Stimulated activated CD4-positive, alpha-beta T cell treated with anti-CD3 and anti-CD28 coated beads, TNF-alpha, amount 100 ng/mL, for 48 hours (primary cell): Measurements from ENCODE around the gene CAMSAP3.

Source experiments
- DNase-seq, 3 donors: peaks; one replicate each; pipeline ENCODE4 v3.0.0-alpha.2; 2020; ENCODE audit warnings: low read depth in 3 of 3

CAMSAP3 gene

DNA sequence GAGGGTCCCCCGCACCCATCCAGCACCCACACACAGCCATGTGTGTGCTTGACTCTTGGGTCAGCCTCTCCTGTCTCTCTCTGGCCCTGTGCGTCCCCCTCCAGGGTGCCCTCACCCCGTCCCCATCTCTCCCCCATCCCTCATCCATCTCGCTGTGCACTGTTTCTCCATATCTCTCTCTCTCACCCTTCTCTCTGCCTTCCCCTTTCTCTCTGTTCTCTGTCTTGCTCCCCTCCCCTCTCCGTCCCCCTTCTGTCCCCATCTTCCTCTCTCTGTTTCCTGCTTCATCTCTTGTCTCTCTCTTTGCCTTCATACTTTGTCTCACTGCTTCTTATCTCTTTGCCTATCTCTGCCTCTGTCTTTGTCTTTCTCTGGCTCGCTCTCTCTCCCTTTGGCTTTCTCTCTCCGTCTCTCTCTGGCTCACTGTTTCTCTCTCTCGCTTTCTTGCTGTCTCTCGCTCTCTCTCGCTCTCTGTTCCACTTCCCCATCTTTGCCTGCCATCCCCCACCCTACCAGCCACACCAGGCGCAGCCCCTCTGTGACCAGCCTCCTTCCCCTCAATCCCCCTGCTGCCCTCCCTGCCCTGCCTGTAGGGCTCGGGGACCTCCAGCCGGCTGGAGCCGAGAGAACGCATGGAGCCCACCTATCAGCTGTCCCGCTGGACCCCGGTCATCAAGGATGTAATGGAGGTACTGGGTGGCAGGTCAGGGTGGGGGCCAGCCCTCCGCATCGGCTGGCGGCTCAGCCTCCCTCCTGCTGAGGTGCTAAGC is 50.2 kb downstream of the CAMSAP3 start:
- no peak for DNase-seq

DNA sequence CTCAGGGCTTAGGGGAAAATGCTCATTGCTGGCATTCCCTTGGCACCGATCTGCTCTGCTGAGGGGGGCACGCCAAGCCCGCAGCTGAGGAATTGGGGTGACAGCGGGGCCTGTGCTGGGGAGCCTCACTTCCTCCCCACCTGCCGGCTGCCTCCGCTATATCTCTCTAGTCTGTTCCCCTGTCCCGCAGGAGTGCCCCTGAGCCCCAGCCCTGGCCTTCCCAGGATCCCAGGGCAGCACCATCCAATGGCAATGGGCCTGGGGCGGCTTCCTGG is 50.7 kb downstream of the CAMSAP3 start:
- DNase-seq, result no peak

DNA sequence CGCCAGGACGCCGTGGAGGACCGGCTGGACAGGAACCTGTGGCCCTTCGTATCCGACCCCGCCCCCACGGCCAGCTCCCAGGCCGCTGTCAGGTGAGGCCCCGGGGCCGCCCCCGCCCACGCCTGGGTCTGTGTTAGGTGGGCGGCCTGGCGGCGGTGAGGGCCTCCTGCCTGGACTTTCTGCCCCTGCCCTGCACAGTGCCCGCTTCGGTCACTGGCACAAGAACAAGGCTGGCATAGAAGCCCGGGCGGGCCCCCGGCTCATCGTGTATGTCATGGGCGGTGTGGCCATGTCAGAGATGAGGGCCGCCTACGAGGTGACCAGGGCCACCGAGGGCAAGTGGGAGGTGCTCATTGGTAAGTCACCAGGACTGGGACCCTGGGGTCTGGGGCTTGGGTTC is 51.5 kb downstream of the CAMSAP3 start:
- no peak for DNase-seq

DNA sequence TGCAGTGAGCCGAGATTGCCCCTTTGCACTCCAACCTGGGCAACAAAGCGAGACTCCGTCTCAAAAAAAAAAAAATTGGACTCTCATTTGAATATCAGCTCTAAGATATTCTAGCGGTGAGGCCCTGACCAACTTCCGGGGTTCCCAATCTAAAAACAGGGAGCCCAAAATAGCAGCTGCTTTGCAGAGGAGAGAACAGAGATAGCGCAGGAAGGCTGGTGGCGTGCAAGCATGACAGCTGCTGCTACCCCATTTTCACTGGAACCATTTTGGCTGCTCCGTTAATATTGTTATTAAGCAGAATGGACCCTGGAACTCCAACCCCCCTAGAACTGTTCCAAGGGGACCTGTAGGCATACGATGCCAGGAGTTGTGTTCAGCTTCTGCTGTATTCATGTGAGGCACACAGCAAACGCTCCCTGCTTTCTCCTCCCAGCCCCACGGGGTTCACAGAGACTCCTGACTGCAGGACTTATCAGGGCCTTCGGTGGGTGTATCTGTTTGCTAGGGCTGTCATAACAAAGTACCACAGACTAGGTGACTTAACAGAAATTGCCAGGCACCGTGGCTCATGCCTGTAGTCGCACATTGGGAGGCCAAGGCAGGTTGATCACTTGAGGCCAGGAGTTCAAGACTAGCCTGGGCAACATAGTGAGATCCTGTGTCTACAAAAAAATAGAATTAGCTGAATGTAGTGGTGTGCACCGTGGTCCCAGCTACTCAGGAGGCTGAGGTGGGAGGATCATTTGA is 52.8 kb downstream of the CAMSAP3 start:
- DNase-seq, result no peak

DNA sequence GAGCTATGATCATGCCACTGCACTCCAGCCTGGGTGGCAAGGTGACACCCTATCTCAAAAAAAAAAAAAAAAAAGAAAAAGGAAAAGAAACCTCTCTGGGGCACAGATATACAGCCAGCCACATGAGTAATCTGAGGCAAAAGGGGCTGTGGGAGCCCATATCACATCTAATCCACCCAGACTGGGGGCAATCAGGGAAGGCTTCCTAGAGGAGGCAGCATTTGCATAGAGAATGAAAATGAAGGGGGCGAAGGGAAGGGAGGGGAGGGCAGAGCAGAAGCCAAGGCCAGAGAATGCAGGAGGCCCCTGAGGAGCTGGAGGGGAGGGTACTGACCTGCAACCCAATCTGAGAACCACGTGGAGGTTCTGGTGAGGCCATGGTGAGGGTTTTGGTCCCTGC is 54.5 kb downstream of the CAMSAP3 start:
- no peak for DNase-seq

DNA sequence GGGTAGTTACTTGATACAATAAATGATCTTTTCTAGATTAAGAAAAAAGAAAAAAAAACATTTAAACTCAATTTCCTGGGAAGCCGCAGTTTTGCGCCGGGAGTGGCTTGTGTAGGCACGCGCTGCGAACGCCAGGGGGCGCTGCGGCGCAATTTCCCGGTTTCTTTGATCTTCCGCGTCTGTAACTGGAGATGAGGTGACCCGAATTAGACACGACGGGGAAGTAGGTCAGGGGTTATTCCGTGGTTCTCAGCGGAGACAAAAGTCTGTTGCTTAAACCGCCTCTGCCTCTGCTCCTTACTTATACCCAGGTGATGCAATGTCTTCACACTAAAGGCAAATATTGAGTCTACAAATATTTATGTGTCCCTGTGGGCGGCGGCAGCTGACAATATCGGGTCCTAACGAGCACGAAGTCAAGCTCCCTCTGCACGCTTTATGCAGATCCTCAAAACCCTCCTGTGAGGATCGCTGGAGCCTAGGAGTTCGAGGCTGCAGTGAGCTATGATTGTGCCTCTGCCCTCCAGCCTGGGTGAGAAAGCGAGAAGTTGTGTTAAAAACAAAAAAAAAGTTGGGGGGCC is 56.5 kb downstream of the CAMSAP3 start:
- DNase-seq, result peak; percentile 71 to 83 (median 72)

DNA sequence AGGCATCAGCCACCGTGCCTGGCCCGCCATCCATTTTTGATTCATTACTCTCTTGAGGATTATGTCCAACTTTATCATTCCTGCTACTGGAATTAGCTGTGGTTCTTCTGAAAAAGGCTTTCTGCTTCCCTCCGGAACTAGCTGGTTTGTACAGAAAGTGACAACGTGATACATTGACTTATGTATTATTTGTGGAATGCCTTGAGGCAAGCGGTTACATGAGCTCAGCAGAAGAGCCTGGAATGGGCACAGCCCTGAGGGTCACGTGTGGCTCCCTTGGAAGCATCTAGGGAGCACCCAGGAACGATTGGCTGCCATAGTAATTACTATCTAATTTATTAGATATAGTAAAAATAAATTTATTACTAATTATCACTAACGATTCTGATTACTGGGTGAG is 58.7 kb downstream of the CAMSAP3 start:
- DNase-seq, result no peak

DNA sequence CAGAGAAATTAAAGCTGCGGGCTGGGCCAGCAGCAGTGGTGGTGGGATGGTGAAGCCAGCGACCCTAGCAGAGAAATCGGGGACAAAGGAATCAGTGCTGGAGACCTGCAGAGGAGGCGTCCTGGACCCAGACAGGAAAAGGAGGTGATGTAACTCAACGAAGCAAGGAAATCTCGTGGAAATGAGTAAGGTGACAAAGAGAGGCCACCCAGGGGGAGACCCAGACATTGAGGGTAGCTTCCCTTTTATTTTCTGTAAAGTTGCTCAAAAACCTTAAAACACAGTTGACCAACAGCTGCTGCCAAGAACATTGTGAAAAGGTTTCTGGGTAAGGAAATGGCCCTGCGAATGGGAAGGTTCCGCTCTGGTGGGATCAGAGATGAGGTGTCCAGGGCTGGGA is 59.9 kb downstream of the CAMSAP3 start:
- DNase-seq, result no peak

DNA sequence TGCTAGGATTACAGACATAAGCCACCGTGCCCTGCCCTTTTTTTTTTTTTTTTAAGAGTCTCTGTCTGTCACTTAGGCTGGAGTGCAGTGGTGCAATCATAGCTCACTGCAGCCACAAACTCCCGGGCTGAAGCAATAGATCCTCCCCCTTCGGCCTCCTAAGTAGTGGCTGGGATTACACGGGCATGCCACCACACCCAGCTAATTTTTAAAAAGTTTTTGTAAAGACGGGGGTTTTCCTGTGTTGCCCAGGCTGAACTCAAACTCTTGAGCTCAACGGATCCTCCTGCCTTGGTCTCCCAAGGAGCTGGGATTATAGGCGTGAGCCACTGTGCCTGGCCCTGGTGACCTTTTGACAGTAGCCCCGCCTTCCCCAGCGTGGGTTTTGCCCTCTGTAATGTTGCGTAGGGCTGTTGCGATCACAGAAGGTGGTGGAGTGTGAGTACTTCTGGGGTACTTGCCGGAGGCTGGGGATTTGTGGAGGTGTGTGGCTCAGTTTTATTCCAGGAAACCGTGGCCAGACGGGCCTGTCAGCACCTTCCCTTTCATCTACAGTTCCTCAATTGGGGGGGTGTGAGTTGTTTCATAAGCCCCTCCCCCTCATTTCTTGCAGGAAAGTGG is 61.6 kb downstream of the CAMSAP3 start:
- DNase-seq, result no peak

DNA sequence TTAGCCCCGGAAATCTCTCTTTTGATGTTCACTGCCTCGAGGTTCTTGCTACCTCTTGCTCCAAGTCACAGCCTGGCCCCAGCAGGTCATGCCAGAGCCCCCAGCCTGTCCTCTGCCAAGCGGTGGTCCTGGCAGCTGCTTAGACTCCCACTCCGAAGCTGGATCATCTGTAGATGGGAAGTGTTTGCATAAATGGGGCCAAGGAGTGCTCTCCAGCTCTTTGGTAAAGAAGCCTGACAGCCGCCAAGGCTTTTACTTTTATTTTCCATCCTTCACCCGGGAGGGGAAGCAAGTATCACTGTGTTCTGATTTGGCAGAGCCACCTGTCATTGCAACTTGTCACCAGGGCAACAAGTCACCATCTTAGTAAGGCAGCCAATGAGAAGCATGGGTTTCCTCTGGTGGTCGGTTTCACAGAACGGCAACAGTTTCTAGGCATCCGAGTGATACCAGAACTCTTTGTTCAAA is 62.6 kb downstream of the CAMSAP3 start:
- no peak for DNase-seq

DNA sequence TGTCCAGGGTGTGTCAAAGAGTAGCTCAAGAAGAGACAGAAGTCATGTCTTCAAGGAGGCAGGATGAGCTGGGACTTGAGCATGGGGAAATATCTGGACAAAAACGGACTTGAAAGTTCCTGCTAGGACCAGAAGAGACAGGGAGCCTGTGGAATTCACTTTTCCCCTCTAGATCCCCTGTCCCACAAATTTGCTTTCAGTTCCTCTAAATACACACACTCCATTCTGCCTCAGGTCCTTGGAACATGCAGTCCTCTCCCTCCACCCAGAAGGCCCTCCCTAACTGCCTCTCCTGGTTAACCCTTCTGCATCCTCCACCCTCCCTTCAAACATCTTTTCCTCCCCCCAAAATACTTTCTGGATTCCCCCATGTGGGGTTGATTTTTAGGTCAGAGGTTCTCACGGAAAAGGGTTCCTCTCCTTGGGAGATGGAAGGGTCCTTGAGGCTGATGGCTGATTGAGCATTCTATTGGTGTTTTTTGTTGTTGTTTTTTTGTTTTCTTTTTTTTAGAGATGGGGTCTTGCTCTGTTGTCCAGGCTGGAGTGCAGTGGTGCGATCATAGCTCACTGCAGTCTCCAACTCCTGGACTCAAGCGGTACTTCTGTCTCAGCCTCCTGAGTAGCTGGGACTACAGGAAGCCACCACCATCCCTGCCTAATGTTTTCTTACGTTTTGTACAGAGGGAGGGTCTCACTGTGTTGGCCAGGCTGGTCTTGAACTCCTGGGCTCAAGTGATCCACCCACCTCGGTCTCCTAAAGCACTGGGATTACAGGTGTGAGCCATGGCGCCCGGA is 66.3 kb downstream of the CAMSAP3 start:
- no peak for DNase-seq

DNA sequence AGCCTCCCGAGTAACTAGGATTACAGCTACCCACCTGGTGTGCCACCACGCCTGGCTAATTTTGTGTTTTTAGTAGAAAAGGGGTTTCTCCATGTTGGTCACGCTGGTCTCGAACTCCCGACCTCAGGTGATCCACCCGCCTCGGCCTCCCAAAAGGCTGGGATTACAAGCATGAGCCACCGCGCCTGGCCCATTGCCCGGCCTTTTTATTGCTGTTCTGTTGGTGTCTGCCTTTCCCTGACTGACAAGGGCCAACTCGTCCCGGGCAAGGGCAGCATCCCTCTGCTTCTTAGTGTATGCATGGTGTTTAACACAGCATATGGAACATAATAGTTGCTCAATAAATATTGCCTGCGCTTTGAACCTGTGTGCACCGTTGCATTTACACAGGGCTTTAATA is 67.0 kb downstream of the CAMSAP3 start:
- DNase-seq, result no peak

DNA sequence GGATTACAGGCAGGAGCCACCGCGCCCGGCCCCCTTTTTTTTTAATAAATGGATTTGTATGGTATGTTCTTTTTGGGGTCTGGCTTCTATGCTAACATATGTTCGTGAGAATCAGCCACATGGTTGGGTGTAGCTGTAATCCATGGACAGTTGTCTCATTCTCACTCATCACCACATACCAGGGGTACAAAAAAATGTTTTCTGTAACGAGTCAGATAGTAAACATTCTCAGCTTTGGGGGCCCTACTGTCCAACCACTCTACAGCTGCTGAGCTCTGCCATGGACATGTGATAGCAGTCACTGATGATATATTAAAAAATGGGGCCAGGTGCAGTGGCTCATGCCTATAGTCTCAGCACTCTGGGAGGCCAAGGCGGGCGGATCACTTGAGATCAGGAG is 68.0 kb downstream of the CAMSAP3 start:
- DNase-seq, result no peak

DNA sequence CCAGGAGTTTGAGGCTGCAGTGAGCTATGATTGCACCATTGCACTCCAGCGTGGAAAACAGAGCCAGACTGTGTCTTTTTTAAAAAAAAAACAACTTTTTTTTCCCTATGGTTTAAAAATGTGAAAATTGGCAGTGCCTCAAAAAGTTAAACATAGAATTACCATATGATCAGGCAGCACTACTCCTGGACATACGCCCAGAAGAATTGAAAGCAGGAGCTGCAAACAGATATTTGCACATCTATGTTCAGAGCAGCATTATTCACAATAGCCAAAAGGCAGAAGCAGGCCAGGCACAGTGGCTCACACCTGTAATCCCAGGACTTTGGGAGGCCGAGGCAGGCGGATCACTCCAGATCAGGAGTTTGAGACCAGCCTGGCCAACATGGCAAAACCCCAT is 69.4 kb downstream of the CAMSAP3 start:
- DNase-seq, result no peak
